G401.6 (cell line): ENCODE measurements around the gene DND1.
"Not testable (repeated sequence)": the region's sequence is repeated elsewhere in the genome, so short reads cannot be mapped to it uniquely, and the experiment has no call there.

Source experiments
- FAIRE-seq: peaks from 2 replicates; lab custom pipeline; 2012; peaks lifted over from hg19 to GRCh38; lab: Jason Lieb, UNC

The DND1 gene

GRCh38 chr5:140630292-140631035, 42.9 kb downstream of the DND1 start:
- FAIRE-seq: no peak

GRCh38 chr5:140628711-140629110, 44.7 kb downstream of the DND1 start:
- FAIRE-seq: no peak

- no peak for FAIRE-seq
Observed at GRCh38 chr5:140627972-140628371, 45.4 kb downstream of the DND1 start.

GRCh38 chr5:140624886-140625285, 48.5 kb downstream of the DND1 start:
- not testable (repeated sequence) for FAIRE-seq

GRCh38 chr5:140623061-140623460, 50.3 kb downstream of the DND1 start:
- FAIRE-seq: not testable (repeated sequence)

GRCh38 chr5:140622301-140622700, 51.1 kb downstream of the DND1 start:
- FAIRE-seq: no peak
